Measurements from ENCODE around the gene FAM78A. TPM values are rescaled to one million over a fixed set of nuclear protein-coding genes. Genes with fewer than 3 reads are reported as not detected.

Gene FAM78A
- total RNA-seq, 1 experiment from 2014 or later, result 0.17 TPM

DNA sequence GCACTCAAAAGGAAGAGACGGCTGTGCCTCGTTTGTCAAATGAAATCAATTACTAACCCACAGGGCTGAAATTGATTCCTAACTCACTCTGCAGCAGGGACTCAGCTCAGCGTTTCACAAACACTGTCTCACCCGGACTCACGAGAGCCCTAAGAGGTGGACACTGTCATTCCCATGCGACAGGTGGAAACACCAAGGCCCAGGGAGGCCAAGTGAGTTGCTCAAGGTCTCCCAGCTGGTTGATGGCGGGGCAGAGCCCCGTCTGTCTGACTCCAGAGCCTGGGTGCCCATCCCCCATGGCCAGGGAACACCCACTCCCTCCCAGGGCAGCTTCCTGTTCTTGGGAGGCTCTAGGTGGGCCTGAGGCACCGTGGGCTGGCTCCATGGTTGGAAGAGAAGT lies 11.9 kb upstream of the FAM78A start:
- in situ Hi-C loops (cut with HindIII; ENCODE audit: low pct_unique_long_range_greater_than_20kb, low sequenced_read_pairs), result no loop called here
- no peak for DNase-seq (ENCODE audit: low read depth)

DNA sequence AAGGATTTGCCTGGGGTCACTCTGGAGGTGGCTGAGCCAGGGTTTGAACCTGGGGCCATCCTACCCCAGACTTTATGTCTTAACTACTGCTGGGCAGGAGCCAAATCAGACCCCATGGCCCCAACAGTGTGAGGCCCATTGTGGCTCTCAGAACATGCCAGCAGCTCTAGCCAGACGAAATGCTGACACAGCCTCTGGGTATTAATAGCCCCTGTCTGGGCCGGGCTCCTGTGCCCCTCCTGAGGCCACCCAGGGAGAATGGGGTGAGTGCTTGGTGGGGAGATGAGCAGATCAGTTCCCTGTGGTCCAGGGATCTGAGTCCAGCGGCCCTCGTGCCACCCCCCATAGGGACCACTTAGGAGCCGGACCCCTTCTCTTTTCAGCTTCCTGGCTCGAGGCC lies 11.0 kb upstream of the FAM78A start:
- in situ Hi-C loops (cut with HindIII; ENCODE audit: low pct_unique_long_range_greater_than_20kb, low sequenced_read_pairs), result no loop called here

DNA sequence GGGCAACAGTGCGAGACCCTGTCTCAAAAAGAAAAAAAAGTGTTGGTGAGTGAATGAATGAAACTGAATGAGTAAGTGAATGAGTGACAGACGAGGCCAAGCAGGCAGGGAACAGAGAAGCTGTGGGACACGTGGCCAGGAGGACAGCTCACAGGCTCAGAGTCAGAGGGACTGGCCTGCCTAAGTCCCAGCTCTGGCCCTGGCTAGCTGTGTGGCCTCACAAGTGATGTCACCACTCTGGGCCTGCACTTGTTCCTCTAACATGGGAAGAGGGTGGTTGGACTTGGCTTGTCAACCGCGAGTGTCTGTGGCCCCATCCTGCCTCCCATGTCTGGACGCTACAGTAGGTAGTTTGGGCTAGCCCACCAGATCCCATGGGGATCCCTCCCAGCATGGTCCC lies 8.5 kb upstream of the FAM78A start:
- in situ Hi-C loops (cut with HindIII; ENCODE audit: low pct_unique_long_range_greater_than_20kb, low sequenced_read_pairs), result no loop called here
- no peak for DNase-seq (ENCODE audit: low read depth)

More for the DNA sequence above, 11.0 kb upstream of the FAM78A start:
- no peak for DNase-seq (ENCODE audit: low read depth)

DNA sequence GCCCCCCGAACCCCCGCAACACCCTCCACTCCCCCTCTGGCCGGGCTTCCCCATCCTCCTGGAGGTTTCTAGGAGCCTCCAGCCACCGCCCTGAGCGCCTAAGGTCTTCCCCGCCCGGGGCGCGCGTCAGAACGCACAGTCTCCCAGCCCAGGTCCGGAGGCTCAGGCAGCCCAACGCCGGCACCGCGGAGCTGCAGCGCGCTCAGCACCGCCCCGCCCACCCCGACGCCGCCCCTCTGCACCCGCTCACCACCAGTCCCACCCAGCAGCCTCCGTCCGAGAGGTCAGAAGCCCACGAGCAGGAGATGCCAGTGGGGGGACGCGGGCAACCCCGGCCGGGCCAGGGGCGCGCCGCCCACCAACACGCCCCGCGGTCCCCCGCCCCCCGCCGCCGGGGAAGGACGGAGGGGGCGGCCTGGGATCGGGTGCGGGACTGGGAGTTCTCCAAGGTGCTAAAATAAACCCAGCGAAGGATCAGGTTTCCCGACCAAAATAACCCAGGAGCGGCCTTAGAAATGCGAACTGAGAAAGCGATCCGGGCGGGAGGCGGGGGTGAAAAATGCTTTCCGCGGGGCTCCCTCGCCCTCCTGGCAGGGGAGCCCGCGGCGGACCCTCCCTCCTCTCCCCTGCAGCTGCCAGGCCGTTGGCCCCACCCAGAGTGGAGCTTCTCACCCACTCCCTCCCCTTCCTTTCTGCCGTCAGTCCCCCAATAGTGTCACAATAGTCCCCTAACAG lies 6.5 kb upstream of the FAM78A start:
- in situ Hi-C loops (cut with HindIII; ENCODE audit: low pct_unique_long_range_greater_than_20kb, low sequenced_read_pairs), result no loop called here
- DNase-seq (ENCODE audit: low read depth), result no peak

DNA sequence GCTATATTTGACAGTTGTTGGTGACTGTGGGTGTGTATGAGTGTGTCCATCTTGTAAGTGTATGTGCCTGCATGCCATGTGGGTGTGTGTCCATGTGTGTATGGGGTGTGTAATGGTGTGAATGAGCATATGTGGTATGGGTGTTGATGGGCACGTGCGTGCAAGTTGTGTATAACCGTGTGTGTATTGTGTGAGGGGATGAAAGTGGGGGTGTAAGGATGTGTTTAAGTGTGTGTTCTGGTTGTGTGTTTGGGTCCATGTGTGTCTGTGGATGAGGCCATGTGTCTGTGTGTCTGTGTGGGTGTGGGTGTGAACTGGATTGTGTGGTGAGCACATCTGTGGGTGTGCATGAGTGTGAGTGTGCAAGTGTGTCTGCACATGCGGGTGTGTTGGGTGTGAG lies 5.9 kb upstream of the FAM78A start:
- no peak for DNase-seq (ENCODE audit: low read depth)
- in situ Hi-C loops (cut with HindIII; ENCODE audit: low pct_unique_long_range_greater_than_20kb, low sequenced_read_pairs), result no loop called here

DNA sequence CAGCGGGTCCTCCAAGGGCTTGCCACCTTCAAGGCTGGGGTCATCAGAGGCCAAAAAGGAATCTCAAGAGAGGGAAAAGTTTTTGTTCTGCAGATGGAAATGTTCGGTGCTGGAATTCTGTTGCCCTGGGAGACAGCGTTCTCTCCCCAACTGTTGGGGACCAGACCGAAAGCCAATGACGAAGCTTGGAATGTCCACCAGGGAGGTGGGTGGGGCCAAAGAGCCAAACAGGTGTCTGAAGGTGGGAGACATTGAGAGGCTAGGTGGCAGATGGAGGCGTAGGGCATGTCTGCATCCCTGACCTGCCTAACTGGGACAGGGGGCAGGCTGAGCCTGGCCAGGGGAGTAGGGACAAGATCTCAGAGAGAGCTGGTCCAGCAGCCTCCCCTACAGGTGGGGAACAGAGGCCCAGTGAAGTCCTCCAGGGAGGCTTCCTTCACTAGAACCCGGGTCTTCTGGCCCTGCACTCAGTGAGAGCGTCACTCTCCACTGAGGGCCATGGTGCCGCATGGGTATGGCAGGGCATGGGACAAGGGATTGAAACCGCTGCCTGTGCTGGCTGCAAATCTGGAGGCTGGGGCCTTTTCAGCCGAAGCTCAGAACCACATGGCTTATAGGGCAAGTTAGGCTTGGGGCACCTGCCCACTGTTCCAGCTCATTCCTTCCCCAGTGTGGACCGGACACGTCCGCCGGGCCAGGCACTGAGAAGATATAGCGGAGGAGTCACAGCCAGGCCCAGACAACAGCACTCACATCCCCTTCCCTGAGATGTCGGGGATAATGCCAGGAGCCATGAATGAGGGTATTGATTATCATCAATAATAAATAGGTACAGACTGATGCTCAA lies 5.0 kb upstream of the FAM78A start:
- in situ Hi-C loops (cut with HindIII; ENCODE audit: low pct_unique_long_range_greater_than_20kb, low sequenced_read_pairs), result no loop called here
- DNase-seq (ENCODE audit: low read depth), result no peak

DNA sequence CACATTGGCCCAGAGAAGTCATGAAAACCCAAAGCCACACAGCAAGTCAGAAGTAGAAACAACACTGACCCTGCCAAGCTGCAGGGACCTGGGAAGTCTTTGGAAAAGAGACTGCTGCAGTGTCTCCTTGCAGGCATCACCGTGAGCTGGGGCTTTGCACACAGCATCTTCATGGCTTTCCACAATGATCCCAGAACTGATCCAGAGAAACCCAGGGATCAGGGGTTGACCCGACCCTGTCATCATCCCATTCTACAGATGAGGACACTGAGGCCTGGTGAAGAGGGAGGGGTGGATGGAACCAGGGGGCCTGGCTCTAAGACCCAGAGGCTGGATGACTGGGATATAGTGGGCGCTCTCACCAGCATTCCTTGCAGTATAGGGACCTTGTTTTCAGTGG lies 4.3 kb upstream of the FAM78A start:
- in situ Hi-C loops (cut with HindIII; ENCODE audit: low pct_unique_long_range_greater_than_20kb, low sequenced_read_pairs), result no loop called here
- DNase-seq (ENCODE audit: low read depth), result no peak

DNA sequence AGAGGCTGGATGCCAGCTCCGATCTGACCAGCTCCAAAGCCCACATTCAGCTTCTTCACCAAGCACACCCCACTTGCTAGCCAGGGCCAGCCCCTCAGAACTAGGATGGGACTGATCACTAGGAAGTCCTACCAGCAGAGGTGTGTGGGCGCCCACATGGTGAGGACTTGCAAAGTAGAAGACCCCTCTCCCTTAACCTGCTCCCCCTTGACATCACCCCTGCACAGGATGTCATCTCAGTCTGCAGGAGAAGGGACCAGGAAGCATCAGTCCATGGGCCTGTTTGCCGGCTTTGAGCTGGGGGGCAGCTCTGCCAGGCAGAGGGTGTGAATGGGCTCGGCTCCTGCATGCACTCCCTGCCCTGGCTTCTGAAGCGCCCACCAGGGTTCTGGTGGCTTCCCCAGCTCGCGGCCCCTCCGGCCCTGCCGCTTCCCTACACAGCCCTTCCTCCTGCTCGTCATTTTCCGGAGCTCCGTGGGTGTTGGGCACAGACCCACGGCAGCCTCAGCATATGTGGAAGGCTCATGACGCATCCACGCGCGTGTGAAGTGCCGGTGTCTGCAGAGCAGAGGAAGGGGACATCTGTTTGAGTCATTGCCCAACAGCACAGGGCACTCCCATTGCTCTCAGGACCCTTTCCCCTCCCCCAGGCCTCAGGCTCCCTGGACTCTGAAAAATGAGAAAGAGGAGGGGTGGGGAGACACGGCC lies 3.7 kb upstream of the FAM78A start:
- no peak for DNase-seq (ENCODE audit: low read depth)
- in situ Hi-C loops (cut with HindIII; ENCODE audit: low pct_unique_long_range_greater_than_20kb, low sequenced_read_pairs), result no loop called here

DNA sequence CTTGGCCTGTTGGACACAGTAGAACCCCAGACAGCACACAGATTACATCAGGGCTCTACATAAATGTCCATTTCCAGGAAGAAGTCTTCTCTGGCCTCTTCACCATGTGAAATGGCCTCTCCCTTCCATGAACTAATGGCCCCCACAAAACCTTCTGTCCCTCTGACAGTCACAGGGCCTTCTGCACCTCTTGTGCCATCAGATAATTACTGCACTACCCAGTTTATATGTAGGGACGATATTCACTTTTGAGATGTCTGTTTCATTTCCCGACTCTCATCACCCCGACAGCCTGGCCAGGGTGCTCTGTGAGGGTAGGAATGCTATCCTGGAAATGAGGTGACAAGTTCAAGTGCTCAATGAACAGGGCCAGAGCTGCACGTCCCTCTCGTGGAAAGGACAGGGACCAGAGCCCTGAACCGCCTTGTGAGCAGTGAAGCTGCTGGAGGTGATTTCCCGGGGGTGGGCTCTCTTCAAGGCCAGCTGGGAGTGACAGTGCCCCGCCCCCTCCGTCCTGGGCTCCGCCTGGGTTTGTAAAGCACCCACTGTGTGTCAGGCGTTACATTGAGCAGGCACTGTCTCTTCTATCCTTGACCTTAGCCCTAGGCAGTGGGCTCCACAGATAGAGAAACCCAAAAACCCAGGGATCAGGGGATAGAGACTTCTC lies 3.0 kb upstream of the FAM78A start:
- no peak for DNase-seq (ENCODE audit: low read depth)
- in situ Hi-C loops (cut with HindIII; ENCODE audit: low pct_unique_long_range_greater_than_20kb, low sequenced_read_pairs), result no loop called here

DNA sequence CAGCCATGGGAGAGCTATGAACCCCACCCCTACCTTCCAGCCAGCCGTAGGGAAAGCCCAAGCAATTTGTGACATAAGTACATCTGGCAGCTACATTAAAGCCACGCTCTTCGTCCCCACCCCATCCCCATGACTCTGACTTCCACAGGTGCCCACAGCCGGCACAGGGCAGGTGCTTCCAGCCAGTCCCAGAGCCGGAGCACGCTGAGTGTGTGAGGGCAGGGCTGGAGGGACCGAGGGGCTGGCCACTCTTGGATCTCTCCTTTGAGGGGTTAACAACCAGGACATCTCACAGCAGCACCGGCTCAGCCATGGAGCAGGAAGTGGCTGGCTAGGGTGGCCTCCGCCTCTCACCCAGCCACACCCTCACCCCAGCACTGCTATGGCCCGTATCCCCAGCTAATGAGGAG lies 2.4 kb upstream of the FAM78A start:
- in situ Hi-C loops (cut with HindIII; ENCODE audit: low pct_unique_long_range_greater_than_20kb, low sequenced_read_pairs), result no loop called here

DNA sequence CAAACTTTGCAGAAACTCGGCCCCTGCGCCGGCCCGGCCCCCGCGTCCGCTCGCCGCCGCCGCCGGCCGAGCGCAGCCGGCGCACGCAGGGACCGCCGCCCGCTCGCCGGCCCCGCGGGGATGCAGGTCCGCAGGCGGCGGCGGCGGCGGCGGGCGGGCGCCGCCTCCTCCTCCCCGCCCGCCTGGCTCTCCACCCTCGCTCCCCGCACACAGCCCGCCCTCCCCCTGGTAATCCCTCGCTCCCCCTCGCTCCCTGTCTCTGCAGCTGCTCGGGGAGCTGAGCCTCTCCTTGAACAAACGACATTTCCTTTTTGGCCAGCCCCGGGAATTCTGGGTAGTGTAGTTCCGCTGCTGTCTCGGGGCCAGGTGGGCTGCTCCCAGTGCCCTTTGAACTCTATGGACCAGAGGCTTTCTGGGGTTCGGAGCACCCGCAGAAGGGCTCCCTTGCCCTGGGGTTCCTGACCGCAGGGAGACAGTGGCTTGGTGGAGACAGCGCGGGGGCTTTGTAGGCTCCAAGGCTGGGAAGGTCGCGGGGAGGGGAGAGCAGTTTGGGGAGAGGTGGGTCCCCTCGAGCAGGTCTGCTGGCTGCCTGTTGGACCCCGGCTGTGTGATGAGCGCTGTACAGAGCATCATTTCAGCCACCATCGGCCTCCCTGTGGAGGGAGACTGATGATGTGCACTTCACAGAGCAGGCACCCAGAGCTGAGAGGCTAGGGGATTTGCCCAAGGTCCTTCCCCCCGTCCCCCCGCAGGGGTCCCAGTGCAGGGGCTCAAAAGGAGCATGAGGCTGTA lies 1.8 kb upstream of the FAM78A start:
- DNase-seq (ENCODE audit: low read depth), result peak; percentile 55
- in situ Hi-C loops (cut with HindIII; ENCODE audit: low pct_unique_long_range_greater_than_20kb, low sequenced_read_pairs), result no loop called here

More for the DNA sequence above, 2.4 kb upstream of the FAM78A start:
- DNase-seq (ENCODE audit: low read depth), result no peak

DNA sequence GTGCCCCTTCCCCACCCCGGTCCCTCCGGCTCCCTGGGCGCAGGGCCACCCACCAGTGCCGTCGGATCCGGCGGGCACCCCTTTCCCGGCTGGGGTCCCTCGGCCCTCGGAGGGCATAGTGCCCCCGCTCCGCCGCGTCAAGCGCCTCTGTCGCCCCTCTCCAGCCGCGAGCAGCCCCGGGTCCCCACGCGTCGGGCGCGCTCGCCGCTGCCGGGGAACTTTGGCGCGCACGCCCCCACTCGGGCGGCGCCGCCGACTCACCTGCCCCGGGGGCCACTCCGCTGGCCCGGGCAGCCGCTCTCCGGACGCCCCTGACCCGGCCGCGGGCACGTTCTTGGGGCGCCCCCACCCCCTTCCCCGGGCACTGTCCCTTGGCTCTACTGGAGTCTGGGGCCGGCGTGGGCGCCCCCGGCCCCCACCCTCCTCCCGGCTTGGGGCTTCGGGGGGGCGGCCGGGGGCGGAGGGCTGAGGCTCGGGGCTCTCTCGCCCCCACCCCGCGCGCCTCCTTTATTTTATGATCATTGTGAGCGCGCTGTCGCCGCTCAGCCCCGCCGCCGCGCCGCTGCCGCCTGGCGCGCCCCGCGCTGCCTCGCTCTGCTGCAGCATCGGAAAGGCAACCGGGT lies 1.1 kb upstream of the FAM78A start:
- in situ Hi-C loops (cut with HindIII; ENCODE audit: low pct_unique_long_range_greater_than_20kb, low sequenced_read_pairs), result no loop called here

DNA sequence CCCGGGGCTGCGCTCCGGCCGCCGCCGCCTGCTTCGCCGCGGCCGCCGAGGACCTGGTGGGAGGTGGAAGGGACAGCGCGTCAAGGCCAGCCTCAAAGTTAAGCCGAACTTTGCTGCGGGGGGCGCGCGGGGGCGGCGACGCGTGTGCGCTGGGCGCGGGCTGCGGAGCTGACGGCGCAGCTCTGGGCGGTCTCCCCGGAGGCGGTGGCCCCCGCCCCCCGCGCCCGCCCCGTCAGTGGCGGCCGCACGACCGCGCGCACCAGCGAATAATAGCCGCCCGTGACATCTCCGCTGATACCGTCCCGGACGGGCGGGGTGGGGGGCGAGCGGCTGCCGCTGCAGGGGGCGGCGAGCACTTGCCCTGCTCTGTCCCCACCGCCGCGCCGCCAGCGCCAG lies 579 bp upstream of the FAM78A start:
- no peak for DNase-seq (ENCODE audit: low read depth)
- in situ Hi-C loops (cut with HindIII; ENCODE audit: low pct_unique_long_range_greater_than_20kb, low sequenced_read_pairs), result no loop called here

More for the DNA sequence above, 1.1 kb upstream of the FAM78A start:
- no peak for DNase-seq (ENCODE audit: low read depth)

DNA sequence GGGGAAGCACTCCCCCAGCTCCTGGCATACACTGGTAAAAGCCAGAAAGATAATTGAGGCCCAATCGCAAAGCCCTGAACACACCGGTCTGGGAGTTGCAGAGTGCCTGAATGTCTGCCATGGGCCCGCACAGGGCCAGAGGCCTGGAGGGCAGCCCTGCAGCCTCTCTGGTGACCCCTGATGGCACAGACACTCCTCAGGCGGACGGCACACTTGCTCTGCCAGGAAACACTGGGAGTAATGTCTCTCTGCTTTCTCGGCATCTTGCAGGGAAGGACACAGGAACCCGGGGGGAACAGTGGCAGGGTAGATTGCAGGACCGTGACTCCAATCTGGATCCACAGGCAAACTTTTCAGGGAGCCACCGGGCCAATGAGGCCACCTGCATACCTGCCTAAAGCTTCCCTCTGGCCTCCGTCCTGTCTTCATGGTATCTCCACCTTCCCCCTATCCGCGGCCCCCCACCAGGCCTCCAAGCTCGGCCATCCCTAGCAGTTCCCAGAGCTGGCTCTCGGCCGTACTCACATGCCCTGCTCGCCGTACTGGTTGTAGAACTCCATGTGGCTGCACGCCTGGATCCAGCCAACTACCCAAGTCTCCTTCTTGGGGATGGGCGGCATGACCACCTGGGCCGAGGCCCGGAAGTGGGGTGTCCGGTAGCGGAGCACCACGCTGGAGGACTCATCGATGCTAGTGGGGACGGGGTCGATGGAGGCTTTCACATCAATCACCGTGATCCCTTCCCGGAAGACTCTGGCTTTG lies 797 bp downstream of the FAM78A start:
- DNase-seq (ENCODE audit: low read depth), result no peak
- in situ Hi-C loops (cut with HindIII; ENCODE audit: low pct_unique_long_range_greater_than_20kb, low sequenced_read_pairs), result no loop called here

DNA sequence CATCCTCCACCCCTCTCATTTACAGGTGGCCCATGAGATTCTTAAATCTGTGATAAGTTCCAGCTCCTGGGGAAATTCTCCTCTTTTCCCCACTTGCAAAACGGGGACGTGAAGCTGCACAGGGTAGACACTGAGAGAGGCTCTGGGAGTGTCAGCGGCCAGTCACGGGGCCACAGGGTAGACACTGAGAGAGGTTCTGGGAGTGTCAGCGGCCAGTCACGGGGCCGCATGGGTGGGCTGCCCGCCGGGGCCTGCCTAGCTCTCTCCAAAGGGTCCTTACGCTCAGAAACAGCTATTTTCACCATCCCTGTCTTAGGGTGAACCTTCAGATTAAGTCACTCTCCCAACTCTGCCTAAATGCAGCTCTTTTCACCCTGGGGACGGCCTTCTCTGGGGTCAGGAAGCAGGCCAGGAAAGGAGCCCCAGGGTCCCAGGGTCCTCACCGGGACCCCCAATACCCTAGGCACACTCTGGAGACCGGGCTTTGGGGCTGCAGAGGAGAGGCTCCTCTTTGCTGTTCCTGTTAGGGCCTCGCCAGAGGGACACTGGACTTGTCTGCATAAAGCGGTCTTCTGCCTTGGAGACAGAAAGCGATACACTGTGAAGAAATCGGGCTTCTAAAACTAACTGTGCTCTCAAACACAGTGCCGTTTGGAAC lies 1.5 kb downstream of the FAM78A start:
- in situ Hi-C loops (cut with HindIII; ENCODE audit: low pct_unique_long_range_greater_than_20kb, low sequenced_read_pairs), result no loop called here
- no peak for DNase-seq (ENCODE audit: low read depth)
